Measurements from ENCODE around the gene RPL18. TPM values are rescaled to one million over a fixed set of nuclear protein-coding genes. Genes with fewer than 3 reads are reported as not detected.
A peak's percentile ranks its signal among the peaks of the same experiment; 100 is the strongest.

The RPL18 gene
- total and polyA plus RNA-seq, 9 of the 15 experiments (the other 6 are each of a cell fraction or from before 2014, with no cell fraction given) = 312 to 2,635 (median 1,653) TPM

DNA sequence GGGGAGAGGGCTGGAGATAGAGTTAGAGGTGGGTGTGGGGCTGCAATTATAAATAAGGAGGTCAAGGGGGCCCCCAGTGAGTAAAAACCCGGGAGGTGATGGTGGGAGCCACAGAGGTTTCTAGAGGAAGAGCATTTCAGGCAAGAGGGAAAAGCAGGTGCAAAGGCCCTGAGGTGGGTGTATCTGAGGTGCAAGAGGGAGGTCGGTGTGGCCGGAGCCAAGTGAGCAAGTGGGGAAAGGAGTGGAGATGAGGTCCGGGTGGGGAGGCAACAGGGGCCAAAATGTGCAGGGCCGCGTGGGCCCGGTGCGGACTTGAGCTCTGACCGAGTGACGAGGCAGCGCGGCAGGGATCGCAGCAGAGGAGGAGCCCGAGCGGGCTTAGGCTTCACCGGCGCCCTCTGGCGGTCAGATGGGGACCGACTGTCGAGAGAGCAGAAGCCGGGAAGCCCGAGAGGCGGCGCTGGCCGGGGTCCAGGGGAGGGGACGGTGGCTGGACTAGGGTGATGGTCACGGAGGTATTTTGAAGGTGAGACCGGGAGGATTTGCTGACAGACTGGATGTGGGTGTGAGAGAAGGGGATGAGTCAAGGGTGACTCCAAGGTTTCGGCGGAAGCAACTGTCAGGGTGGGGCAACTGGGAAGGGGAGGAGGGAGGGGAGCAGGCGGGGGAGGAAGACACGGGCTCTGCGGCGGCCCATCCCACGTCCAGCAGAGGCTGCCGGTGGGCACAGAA lies 30.1 kb downstream of the RPL18 start (continued):
- TF ChIP-seq CREB1 (IDR thresholded peaks at IDR 0.05) = peak; percentile 41; the same call in 1 of the 2 replicates
- TF ChIP-seq CREB1 (CRISPR knock-in tag; IDR thresholded peaks at IDR 0.05) = peak; percentile 77
- no peak; the same call in 1 of the 2 replicates for TF ChIP-seq ZNF584 (CRISPR knock-in tag; IDR thresholded peaks at IDR 0.05; ENCODE audit: low read depth)
- TF ChIP-seq DACH1 (IDR thresholded peaks at IDR 0.05; ENCODE audit: partially characterized antibody) = peak; percentile 89
- peak; percentile 100 for TF ChIP-seq HDGF (IDR thresholded peaks at IDR 0.05)
- TF ChIP-seq RNF219 (CRISPR knock-in tag; IDR thresholded peaks at IDR 0.05) = no peak
- TF ChIP-seq CBX3 (IDR thresholded peaks at IDR 0.05; ENCODE audit: borderline replicate concordance in 1 of 2, low read length in 2 of 2) = peak in 1 of 2 experiments; percentile 81; a peak in 1 of 3 replicates
- TF ChIP-seq STAT6 (CRISPR knock-in tag; IDR thresholded peaks at IDR 0.05) = no peak
- peak; percentile 58 for TF ChIP-seq FIP1L1 (IDR thresholded peaks at IDR 0.05; ENCODE audit: low read depth, low read length, poor library complexity, severe bottlenecking)
- TF ChIP-seq MYC (IDR thresholded peaks at IDR 0.05; ENCODE audit: low read depth, low read length) = peak; percentile 55; the same call in 1 of the 2 replicates
- peak; percentile 52; the same call in 1 of the 2 replicates for TF ChIP-seq MYC (CRISPR knock-in tag; IDR thresholded peaks at IDR 0.05; ENCODE audit: borderline replicate concordance, low read depth)
- TF ChIP-seq, protein P1, sequence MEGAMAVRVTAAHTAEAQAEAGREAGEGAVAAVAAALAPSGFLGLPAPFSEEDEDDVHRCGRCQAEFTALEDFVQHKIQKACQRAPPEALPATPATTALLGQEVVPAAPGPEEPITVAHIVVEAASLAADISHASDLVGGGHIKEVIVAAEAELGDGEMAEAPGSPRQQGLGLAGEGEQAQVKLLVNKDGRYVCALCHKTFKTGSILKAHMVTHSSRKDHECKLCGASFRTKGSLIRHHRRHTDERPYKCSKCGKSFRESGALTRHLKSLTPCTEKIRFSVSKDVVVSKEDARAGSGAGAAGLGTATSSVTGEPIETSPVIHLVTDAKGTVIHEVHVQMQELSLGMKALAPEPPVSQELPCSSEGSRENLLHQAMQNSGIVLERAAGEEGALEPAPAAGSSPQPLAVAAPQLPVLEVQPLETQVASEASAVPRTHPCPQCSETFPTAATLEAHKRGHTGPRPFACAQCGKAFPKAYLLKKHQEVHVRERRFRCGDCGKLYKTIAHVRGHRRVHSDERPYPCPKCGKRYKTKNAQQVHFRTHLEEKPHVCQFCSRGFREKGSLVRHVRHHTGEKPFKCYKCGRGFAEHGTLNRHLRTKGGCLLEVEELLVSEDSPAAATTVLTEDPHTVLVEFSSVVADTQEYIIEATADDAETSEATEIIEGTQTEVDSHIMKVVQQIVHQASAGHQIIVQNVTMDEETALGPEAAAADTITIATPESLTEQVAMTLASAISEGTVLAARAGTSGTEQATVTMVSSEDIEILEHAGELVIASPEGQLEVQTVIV (CRISPR knock-in tag; IDR thresholded peaks at IDR 0.05; ENCODE audit: borderline replicate concordance) = no peak
- no peak for TF ChIP-seq BRF2 (IDR thresholded peaks at IDR 0.05; ENCODE audit: borderline replicate concordance, insufficient read depth, insufficient read length)
- TF ChIP-seq, protein P2, sequence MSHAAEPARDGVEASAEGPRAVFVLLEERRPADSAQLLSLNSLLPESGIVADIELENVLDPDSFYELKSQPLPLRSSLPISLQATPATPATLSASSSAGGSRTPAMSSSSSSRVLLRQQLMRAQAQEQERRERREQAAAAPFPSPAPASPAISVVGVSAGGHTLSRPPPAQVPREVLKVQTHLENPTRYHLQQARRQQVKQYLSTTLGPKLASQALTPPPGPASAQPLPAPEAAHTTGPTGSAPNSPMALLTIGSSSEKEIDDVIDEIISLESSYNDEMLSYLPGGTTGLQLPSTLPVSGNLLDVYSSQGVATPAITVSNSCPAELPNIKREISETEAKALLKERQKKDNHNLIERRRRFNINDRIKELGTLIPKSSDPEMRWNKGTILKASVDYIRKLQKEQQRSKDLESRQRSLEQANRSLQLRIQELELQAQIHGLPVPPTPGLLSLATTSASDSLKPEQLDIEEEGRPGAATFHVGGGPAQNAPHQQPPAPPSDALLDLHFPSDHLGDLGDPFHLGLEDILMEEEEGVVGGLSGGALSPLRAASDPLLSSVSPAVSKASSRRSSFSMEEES (CRISPR knock-in tag; IDR thresholded peaks at IDR 0.05) = no peak
- TF ChIP-seq MBD2 (IDR thresholded peaks at IDR 0.05; ENCODE audit: borderline replicate concordance, low read depth) = no peak

All from K562 (cell line).